SU-DHL-6 (cell line): Measurements from ENCODE around the gene PITPNM3.

Experiments used
- H2AFZ ChIP-seq: fragments of 200-600 bp; sonication (generic); 2 replicates; pipeline ENCODE4 v1.6.1; 2014; ENCODE audit warnings: low read depth, mild to moderate bottlenecking, moderate library complexity, mixed read lengths, antibody characterized with exemption, low read length; ENCODE audit not compliant: severe bottlenecking
- H3F3A ChIP-seq: fragments of 200-600 bp; shearing (Covaris generic); 2 replicates; pipeline ENCODE4 v1.6.0; 2016; ENCODE audit warnings: antibody characterized with exemption, mild to moderate bottlenecking; ENCODE audit not compliant: insufficient read depth
- H3K27ac ChIP-seq: fragments of 200-600 bp; sonication (generic); 2 replicates; pipeline ENCODE4 v1.5.1; 2016; ENCODE audit warnings: low read depth, mild to moderate bottlenecking, low read length, moderate library complexity, mixed read lengths
- H3K27me3 ChIP-seq: fragments of 200-600 bp; sonication (generic), shearing (Covaris generic); 2 replicates; pipeline ENCODE4 v1.6.0; 2014; ENCODE audit warnings: mild to moderate bottlenecking, low read length
- H3K36me3 ChIP-seq: fragments of 200-600 bp; sonication (generic); 2 replicates; pipeline ENCODE4 v1.6.1; 2014; ENCODE audit warnings: mild to moderate bottlenecking, low read length, mixed read lengths
- H3K4me2 ChIP-seq: fragments of 300-600, 200-600 bp; shearing (Covaris generic), sonication (generic); 2 replicates; pipeline ENCODE4 v1.6.0; 2014; ENCODE audit warnings: low read length, low read depth, mild to moderate bottlenecking; ENCODE audit not compliant: poor library complexity, severe bottlenecking
- H3K4me3 ChIP-seq: fragments of 200-600 bp; sonication (generic); 2 replicates; pipeline ENCODE4 v1.5.1; 2014; ENCODE audit warnings: antibody characterized with exemption, low read length, mild to moderate bottlenecking, mixed read lengths; ENCODE audit not compliant: insufficient read depth, poor library complexity, severe bottlenecking
- H3K79me2 ChIP-seq: fragments of 200-600 bp; sonication (generic); 2 replicates; pipeline ENCODE4 v1.6.1; 2014; ENCODE audit warnings: mild to moderate bottlenecking, low read length, moderate library complexity; ENCODE audit not compliant: insufficient read depth
- H3K9ac ChIP-seq: fragments of 200-600 bp; sonication (generic); 2 replicates; pipeline ENCODE4 v1.7.0; 2014; ENCODE audit warnings: mild to moderate bottlenecking, low read length
- H3K9me2 ChIP-seq: fragments of 200-600 bp; sonication (generic); replicated peaks from 2 replicates; pipeline ENCODE4 v1.6.1; 2014; ENCODE audit warnings: low read length; ENCODE audit not compliant: insufficient read depth
- H3K9me3 ChIP-seq: fragments of 200-600 bp; sonication (generic); 2 replicates; pipeline ENCODE4 v1.6.1; 2014; ENCODE audit warnings: low read length, mixed read lengths; ENCODE audit not compliant: insufficient read depth
- H4K20me1 ChIP-seq: fragments of 200-600 bp; sonication (generic); 2 replicates; pipeline ENCODE4 v1.6.1; 2014; ENCODE audit warnings: low read depth, mild to moderate bottlenecking, antibody characterized with exemption, low read length, moderate library complexity, mixed read lengths
- EZH2phosphoT487 ChIP-seq: fragments of 200-600 bp; sonication (generic), shearing (Covaris generic); conservative IDR thresholded peaks from 2 replicates; pipeline ENCODE4 v1.6.1; 2018; ENCODE audit warnings: mild to moderate bottlenecking, antibody characterized with exemption, low read length, moderate library complexity, mixed read lengths
- TF ChIP-seq, protein P1 (sequence below): fragments of 200-600 bp; sonication (generic); IDR thresholded peaks from one replicate; pipeline ENCODE4 v1.5.1; 2017; ENCODE audit warnings: antibody characterized with exemption, mild to moderate bottlenecking, low read length, moderate library complexity; ENCODE audit not compliant: insufficient read depth, poor library complexity, severe bottlenecking

PITPNM3 gene

DNA sequence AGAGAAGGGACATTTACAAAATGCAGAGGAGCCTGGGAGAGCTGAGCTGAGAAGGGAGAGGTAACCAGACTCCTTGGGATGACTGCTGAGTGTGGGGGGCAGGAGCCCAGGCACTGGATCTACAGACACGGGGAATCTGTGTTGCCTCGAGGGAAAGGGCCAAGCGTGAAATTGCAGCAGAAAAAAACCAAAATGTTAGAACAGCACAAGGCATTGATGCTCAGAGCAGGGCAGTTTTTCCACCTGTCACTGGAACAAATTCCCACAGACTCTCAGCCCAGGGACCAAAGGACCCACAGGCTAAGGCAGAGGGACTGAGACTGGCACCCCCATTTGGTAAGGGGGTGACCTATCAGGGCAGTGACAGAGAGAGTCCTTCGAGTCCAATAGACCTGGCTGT is 2.0 kb downstream of the PITPNM3 start:
- Histone ChIP-seq H3K36me3 (no peaks in the 10 kb centered on the region), H3K27ac (no peak overlapping the region)

GRCh38 chr17:6551869-6552531 is 4.4 kb downstream of the PITPNM3 start:
- TF ChIP-seq EZH2phosphoT487: no peak
- TF ChIP-seq, protein P1, sequence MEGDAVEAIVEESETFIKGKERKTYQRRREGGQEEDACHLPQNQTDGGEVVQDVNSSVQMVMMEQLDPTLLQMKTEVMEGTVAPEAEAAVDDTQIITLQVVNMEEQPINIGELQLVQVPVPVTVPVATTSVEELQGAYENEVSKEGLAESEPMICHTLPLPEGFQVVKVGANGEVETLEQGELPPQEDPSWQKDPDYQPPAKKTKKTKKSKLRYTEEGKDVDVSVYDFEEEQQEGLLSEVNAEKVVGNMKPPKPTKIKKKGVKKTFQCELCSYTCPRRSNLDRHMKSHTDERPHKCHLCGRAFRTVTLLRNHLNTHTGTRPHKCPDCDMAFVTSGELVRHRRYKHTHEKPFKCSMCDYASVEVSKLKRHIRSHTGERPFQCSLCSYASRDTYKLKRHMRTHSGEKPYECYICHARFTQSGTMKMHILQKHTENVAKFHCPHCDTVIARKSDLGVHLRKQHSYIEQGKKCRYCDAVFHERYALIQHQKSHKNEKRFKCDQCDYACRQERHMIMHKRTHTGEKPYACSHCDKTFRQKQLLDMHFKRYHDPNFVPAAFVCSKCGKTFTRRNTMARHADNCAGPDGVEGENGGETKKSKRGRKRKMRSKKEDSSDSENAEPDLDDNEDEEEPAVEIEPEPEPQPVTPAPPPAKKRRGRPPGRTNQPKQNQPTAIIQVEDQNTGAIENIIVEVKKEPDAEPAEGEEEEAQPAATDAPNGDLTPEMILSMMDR: no peak
- Histone ChIP-seq H3K9ac (no peak overlapping the region), H3K79me2 (no peaks in the 10 kb centered on the region), H4K20me1 (no peaks in the 10 kb centered on the region), H3K27me3 (no peaks in the 10 kb centered on the region), H3K4me2 (no peak overlapping the region), H2AFZ (no peak overlapping the region), H3F3A (no peaks in the 10 kb centered on the region), H3K9me2 (no peaks in the 10 kb centered on the region), H3K9me3 (no peaks in the 10 kb centered on the region), H3K36me3 (no peaks in the 10 kb centered on the region), H3K4me3 (no peak overlapping the region), H3K27ac (no peak overlapping the region)

More for the DNA sequence above, 2.0 kb downstream of the PITPNM3 start:
- Histone ChIP-seq H3K79me2 (no peaks in the 10 kb centered on the region), H3K27me3 (no peaks in the 10 kb centered on the region), H3K4me2 (no peak overlapping the region), H3K4me3 (no peak overlapping the region), H3K9ac (no peak overlapping the region), H3K9me3 (no peaks in the 10 kb centered on the region), H3K9me2 (no peaks in the 10 kb centered on the region), H3F3A (no peaks in the 10 kb centered on the region), H4K20me1 (no peaks in the 10 kb centered on the region), H2AFZ (no peak overlapping the region)
- TF ChIP-seq, protein P1: no peak
- no peak for TF ChIP-seq EZH2phosphoT487

DNA sequence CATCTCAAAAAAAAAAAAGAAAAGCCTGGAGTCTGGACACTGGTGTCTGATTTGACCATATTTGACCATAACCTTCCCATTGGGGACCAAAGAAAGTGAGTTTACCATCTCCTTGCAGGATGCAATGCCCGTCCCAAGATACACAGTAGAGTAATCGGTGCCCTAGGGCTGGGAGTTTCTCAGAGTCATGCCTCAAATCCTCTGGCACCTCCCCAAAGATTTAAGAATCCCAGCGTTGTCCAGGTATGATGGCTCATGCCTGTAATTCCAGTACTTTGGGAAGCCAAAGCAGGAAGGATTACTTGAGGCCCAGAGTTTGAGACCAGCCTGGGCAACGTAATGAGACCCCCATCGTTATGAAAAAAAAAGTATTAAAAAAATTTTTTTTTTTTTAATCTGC is 5.0 kb downstream of the PITPNM3 start:
- Histone ChIP-seq H3K9me3 (no peaks in the 10 kb centered on the region), H3K9me2 (no peaks in the 10 kb centered on the region), H2AFZ (no peak overlapping the region), H3F3A (no peaks in the 10 kb centered on the region), H3K79me2 (no peaks in the 10 kb centered on the region), H3K4me3 (no peak overlapping the region), H3K27ac (no peak overlapping the region), H3K4me2 (no peak overlapping the region), H3K27me3 (no peaks in the 10 kb centered on the region), H4K20me1 (no peaks in the 10 kb centered on the region), H3K9ac (no peak overlapping the region), H3K36me3 (no peaks in the 10 kb centered on the region)
- TF ChIP-seq, protein P1: no peak
- no peak for TF ChIP-seq EZH2phosphoT487
